Suprapubic skin (tissue), 3 donors: ENCODE data around the gene SPPL2A.

Experiments
- CTCF ChIP-seq, 2 donors: fragments of 200-600 bp in 1 of 2; fragments of 450-650 bp in 1 of 2; sonication (generic) in 1 of 2; IDR thresholded peaks; one replicate each; pipeline ENCODE4 v1.5.1; 2016 to 2019; ENCODE audit warnings: antibody characterized with exemption in 2 of 2, mild to moderate bottlenecking in 1 of 2, moderate library complexity in 1 of 2
- POLR2AphosphoS5 ChIP-seq, 3 donors: sonication (generic); formaldehyde crosslinking; IDR thresholded peaks; one replicate each; pipeline ENCODE4 v1.6.1; 2017; ENCODE audit warnings: antibody characterized with exemption in 3 of 3

GRCh38 chr15:50774450-50774849, 8.9 kb upstream of the SPPL2A start:
- no peak for TF ChIP-seq CTCF (IDR thresholded peaks at IDR 0.05)
- TF ChIP-seq POLR2AphosphoS5 (IDR thresholded peaks at IDR 0.05) = no peak
